Body of pancreas (tissue), 4 donors: ENCODE data around the gene ATP2B2.

Experiments used
- POLR2A ChIP-seq, 3 donors: fragments of 450-650 bp; IDR thresholded peaks; one replicate each; pipeline ENCODE4 v1.6.1; 2016; ENCODE audit warnings: antibody characterized with exemption in 3 of 3, mild to moderate bottlenecking in 2 of 3
- TF ChIP-seq, protein P1 (sequence below), 7 experiments: fragments of 450-650 bp in 4 of 7; fragments of 200-600 bp in 3 of 7; sonication (generic) in 3 of 7; IDR thresholded peaks; one replicate each; pipeline ENCODE4 v1.5.1; 2016 to 2019; ENCODE audit warnings: antibody characterized with exemption in 7 of 7

DNA sequence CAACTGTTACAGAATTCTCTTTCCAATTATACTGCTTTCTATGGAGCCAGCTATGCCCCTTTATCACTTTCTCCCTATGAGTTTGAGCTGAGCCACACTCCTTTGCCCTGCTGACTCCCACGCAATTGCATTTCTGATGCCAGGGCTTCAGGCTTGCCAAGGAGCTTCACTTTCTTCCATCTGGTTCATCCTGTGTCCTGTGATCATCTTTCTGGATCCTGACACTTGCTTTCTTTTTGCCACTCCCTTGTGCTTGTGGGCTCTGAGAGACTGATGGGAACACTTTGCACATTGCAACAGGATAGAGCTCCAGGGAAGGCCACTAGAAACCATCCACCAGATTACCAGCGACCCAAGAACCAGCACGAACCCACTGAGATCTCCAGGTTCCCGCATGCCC lies 107.5 kb downstream of the ATP2B2 start:
- TF ChIP-seq, protein P1, sequence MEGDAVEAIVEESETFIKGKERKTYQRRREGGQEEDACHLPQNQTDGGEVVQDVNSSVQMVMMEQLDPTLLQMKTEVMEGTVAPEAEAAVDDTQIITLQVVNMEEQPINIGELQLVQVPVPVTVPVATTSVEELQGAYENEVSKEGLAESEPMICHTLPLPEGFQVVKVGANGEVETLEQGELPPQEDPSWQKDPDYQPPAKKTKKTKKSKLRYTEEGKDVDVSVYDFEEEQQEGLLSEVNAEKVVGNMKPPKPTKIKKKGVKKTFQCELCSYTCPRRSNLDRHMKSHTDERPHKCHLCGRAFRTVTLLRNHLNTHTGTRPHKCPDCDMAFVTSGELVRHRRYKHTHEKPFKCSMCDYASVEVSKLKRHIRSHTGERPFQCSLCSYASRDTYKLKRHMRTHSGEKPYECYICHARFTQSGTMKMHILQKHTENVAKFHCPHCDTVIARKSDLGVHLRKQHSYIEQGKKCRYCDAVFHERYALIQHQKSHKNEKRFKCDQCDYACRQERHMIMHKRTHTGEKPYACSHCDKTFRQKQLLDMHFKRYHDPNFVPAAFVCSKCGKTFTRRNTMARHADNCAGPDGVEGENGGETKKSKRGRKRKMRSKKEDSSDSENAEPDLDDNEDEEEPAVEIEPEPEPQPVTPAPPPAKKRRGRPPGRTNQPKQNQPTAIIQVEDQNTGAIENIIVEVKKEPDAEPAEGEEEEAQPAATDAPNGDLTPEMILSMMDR (IDR thresholded peaks at IDR 0.05) = no peak
- no peak for TF ChIP-seq POLR2A (IDR thresholded peaks at IDR 0.05)
